ACHN (cell line): ENCODE results near the gene MTG1.

ENCODE experiments used
- DNase-seq: peaks from one replicate; pipeline ENCODE4 v3.0.0-alpha.2; 2015
- in situ Hi-C: cut with HindIII; loops from 2 replicates; pipeline ENCODE4 v1.10.0; 2017; ENCODE audit warnings: low sequenced_read_pairs, low pct_ligation_motif_present, low pct_unique_long_range_greater_than_20kb

MTG1 gene

GRCh38 chr10:133471300-133472109 is 77.5 kb downstream of the MTG1 start:
- in situ Hi-C loops: no loop called here
- DNase-seq: no peak
